ENCODE results near the gene RFX3. TPM values are rescaled to one million over a fixed set of nuclear protein-coding genes. Genes with fewer than 3 reads are reported as not detected.

RFX3 gene
- total RNA-seq, 2 donors from 2014 or later = 10.9 to 15.5 TPM

- no peaks in the 10 kb centered on the region for H3K36me3 ChIP-seq
- intact Hi-C loops (cut with DNase I) = no loop called here
- WGBS = 94% methylated on average over 3 of the region's 3 CpGs
- DNase-seq (ENCODE audit: low spot score) = no peak
- no peak overlapping the region for H3K27ac ChIP-seq
- H3K4me1 ChIP-seq (replicated peaks) = peaks cover 12% of the 10 kb centered on the region
- no peak for TF ChIP-seq POLR2A (IDR thresholded peaks at IDR 0.05)
- TF ChIP-seq CTCF (IDR thresholded peaks at IDR 0.05) = no peak
- H3K9me3 ChIP-seq = no peaks in the 10 kb centered on the region
- no peaks in the 10 kb centered on the region for H3K27me3 ChIP-seq (replicated peaks; ENCODE audit: insufficient read depth)
- no peak overlapping the region for H3K4me3 ChIP-seq
These were observed 11.0 kb downstream of the RFX3 start for GRCh38 chr9:3514786-3515185.

- TF ChIP-seq CTCF (IDR thresholded peaks at IDR 0.05) = no peak
- TF ChIP-seq POLR2A (IDR thresholded peaks at IDR 0.05) = no peak
- no peak for TF ChIP-seq POLR2AphosphoS5 (IDR thresholded peaks at IDR 0.05)
- no peaks in the 10 kb centered on the region for H3K27me3 ChIP-seq (replicated peaks; ENCODE audit: insufficient read depth)
- H3K4me1 ChIP-seq (replicated peaks) = peaks cover 12% of the 10 kb centered on the region
- H3K36me3 ChIP-seq = no peaks in the 10 kb centered on the region
- DNase-seq (ENCODE audit: low spot score) = no peak
- H3K9me3 ChIP-seq = no peaks in the 10 kb centered on the region
- H3K4me3 ChIP-seq = no peak overlapping the region
- 61% methylated on average over 2 of the region's 2 CpGs for WGBS
- intact Hi-C loops (cut with DNase I) = no loop called here
- H3K27ac ChIP-seq = no peak overlapping the region
These were observed 12.5 kb downstream of the RFX3 start for GRCh38 chr9:3513265-3513818.

GRCh38 chr9:3511551-3511950 is 14.2 kb downstream of the RFX3 start:
- H3K27ac ChIP-seq = no peak overlapping the region

GRCh38 chr9:3510796-3511195 is 15.0 kb downstream of the RFX3 start:
- Histone ChIP-seq H3K27ac (no peak overlapping the region), H3K4me1 (replicated peaks) (no peaks in the 10 kb centered on the region), H3K36me3 (no peaks in the 10 kb centered on the region), H3K27me3 (replicated peaks; ENCODE audit: insufficient read depth) (no peaks in the 10 kb centered on the region), H3K4me3 (no peak overlapping the region), H3K9me3 (no peaks in the 10 kb centered on the region)
- intact Hi-C loops (cut with DNase I) = no loop called here
- TF ChIP-seq CTCF (IDR thresholded peaks at IDR 0.05) (no peak), POLR2AphosphoS5 (IDR thresholded peaks at IDR 0.05) (no peak), POLR2A (IDR thresholded peaks at IDR 0.05) (no peak)
- 87% methylated on average over 1 of the region's 1 CpG for WGBS
- no peak for DNase-seq (ENCODE audit: low spot score)

More at GRCh38 chr9:3511551-3511950, 14.2 kb downstream of the RFX3 start:
- no peak for TF ChIP-seq CTCF (IDR thresholded peaks at IDR 0.05)
- no peak for TF ChIP-seq POLR2AphosphoS5 (IDR thresholded peaks at IDR 0.05)
- TF ChIP-seq POLR2A (IDR thresholded peaks at IDR 0.05) = no peak
- Histone ChIP-seq H3K27me3 (replicated peaks; ENCODE audit: insufficient read depth) (no peaks in the 10 kb centered on the region), H3K9me3 (no peaks in the 10 kb centered on the region), H3K36me3 (no peaks in the 10 kb centered on the region), H3K4me1 (replicated peaks) (peaks cover under 1% of the 10 kb centered on the region), H3K4me3 (no peak overlapping the region)
- 84% methylated on average over 1 of the region's 1 CpG for WGBS
- intact Hi-C loops (cut with DNase I) = no loop called here
- no peak for DNase-seq (ENCODE audit: low spot score)

GRCh38 chr9:3509926-3510325 is 15.9 kb downstream of the RFX3 start:
- no peak for DNase-seq (ENCODE audit: low spot score)
- WGBS = 86% methylated on average over 1 of the region's 1 CpG
- Histone ChIP-seq H3K36me3 (no peaks in the 10 kb centered on the region), H3K27ac (no peak overlapping the region), H3K9me3 (no peaks in the 10 kb centered on the region), H3K4me1 (replicated peaks) (no peaks in the 10 kb centered on the region), H3K27me3 (replicated peaks; ENCODE audit: insufficient read depth) (no peaks in the 10 kb centered on the region), H3K4me3 (no peak overlapping the region)
- TF ChIP-seq POLR2A (IDR thresholded peaks at IDR 0.05) = no peak
- TF ChIP-seq CTCF (IDR thresholded peaks at IDR 0.05) = no peak
- TF ChIP-seq POLR2AphosphoS5 (IDR thresholded peaks at IDR 0.05) = no peak
- intact Hi-C loops (cut with DNase I) = no loop called here
